HG02852 (cell line): ENCODE data around the gene CADM2.
"Not testable (repeated sequence)": the region's sequence is repeated elsewhere in the genome, so short reads cannot be mapped to it uniquely, and the experiment has no call there.

Experiments used
- ATAC-seq: cut with Tn5 transposase; IDR thresholded peaks from one replicate; pipeline ENCODE4 v1.9.1; 2021; ENCODE audit warnings: mild to moderate bottlenecking, moderate library complexity; ENCODE audit not compliant: unreplicated experiment

Gene CADM2

GRCh38 chr3:85881833-85882393 lies 923.1 kb downstream of the CADM2 start:
- ATAC-seq = no peak

DNA sequence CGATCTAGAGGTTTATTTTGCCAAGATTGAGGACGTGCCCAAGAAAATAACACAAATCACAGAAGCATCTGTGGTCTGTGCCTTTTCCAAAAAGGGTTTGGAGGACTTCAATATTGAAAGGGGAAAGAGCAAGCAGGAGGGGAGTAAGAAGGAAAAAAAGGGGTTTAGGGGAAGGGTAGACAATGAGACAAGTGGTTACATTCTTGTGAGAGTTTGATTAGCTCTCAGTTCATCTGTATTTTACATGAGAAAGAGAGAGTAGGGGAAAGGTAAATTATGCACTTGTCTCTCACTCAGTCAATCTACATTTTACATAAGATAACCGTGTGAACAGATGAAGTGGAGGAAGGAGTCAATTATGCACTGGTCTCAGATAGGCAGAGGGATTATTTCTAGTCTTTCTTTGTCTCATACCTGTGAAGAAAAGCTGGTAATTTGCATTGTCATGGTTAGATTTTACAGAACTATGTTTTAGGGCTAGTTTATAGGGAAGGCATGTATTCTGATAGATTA lies 931.3 kb downstream of the CADM2 start:
- no peak for ATAC-seq

GRCh38 chr3:85903434-85903833 lies 944.6 kb downstream of the CADM2 start:
- no peak for ATAC-seq

DNA sequence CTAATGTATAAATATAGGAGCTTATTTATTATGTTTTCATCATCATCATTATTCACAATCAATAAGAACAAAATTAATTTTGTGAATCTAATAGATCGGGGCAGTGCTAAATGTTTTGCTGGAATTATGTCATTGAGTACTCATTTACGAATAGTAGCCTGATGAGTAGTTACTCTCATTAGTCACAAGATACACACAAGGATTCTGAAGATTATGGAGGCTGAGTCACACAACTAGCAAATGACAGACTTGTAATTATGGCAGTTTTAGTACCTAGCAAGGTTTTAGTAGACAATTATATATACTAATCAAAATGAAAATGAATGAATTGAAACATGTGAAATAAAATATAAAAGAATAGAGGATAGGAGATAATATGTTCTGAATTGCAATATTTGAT lies 954.2 kb downstream of the CADM2 start:
- no peak for ATAC-seq

DNA sequence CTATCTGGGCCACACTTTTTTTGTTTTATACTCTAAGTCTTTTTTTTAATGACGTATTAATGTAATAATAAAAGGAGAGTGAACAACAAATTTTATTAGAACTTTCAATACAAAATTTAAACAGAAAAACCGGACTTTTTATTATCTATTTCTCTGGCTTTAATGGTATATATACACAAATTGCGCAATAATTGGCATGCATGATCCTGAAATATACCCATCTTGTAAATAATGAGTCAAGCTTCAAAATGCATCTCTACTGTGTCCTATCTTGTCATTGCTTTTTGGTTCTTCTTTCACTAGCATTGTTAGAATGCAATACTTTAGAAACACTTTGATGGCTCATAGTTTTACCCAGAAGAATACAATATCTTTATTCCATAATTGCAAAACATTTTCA lies 963.6 kb downstream of the CADM2 start:
- ATAC-seq = no peak

- ATAC-seq = no peak
Observed at GRCh38 chr3:85930718-85931117, 971.9 kb downstream of the CADM2 start.

GRCh38 chr3:85933326-85933725 lies 974.5 kb downstream of the CADM2 start:
- no peak for ATAC-seq

GRCh38 chr3:85935171-85935570 lies 976.4 kb downstream of the CADM2 start:
- no peak for ATAC-seq

DNA sequence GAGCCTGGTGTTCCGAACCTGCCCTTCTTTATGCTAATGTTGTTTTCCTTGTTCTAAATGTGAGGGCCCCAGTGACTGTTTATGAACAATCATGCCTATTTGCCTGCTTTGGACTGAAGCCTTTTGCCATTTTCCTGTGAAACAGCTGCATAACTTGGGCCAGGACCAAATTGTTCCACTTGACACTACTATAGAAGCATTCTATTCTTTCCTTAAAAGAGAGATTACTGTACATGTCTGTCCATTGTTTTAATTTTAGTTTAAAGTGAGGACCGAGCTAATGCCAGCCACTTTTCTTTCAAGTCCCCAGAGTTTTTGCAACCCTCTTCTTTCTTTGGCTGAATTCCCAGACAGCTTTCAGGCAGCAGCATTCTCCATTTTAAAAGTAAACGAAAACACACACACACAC lies 980.3 kb downstream of the CADM2 start:
- no peak for ATAC-seq

DNA sequence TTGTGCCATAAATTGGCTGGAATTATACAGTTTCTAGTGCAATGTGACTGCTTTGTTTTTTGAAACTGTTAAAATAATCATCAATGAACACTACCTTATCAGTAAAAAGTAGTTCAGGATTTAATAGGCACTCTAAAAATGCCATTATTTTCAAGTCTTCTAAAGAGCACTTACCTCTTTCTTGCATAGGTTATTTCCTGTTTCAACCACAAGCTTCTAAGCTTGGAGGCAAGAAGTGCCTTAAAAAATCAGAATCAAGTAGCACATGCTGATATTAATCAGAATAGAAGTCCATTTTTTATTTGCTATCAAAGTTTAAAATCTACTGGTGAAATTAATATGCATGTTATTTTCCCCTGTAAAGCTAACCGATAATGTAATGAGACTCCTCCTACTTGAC lies 991.6 kb downstream of the CADM2 start:
- no peak for ATAC-seq

- ATAC-seq = no peak
Observed at GRCh38 chr3:85960793-85961192, 1002.0 kb downstream of the CADM2 start.

DNA sequence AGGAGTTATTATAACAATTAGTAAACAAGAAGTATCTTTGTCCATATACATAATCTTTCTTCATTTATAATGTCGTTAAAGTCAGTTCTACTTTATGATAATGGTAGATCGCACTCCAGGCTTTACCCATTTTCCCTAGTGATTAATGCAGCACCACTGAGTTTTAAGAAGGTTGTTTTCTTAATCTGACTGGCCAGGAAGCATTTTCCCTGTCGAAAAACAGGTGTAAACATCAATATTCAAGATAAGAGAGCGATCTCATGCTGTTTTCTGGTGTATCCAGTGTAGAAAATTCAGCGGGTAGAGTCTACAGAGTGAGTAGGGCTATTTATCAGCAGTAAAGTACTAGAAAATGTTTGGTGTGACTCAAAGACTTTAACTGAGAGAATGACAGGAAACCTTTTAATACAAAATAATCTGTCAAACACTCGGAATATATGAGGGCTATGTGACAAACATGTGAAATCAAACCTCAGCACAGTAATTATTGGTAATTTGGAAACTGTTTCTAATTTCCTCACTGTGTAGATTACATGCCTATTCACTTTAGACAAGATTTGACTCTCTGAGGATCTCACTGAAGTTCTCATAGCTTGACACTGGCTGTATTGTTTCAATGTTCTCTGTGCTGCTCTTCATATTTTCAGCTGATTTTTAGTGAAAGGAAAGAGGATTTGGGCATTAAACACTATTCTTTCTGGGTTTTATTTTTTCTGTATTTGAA lies 1019.0 kb downstream of the CADM2 start:
- no peak for ATAC-seq

DNA sequence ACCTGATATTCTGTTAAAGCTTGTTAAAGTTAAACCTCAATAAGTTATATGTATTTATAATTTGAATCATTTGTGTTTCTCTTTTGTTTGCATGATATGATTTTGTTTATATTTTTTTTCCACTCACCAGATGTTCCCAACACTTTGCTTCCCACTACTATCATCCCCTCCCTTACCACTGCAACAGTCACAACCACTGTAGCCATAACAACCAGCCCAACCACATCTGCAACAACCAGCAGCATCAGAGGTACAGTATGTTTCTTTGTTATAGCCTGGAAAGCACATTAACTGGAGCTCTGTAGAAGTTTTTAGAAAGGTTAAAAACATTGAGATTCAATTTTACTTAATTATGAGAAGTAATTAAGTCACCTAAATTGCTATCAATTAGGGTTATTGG lies 1020.2 kb downstream of the CADM2 start:
- ATAC-seq = no peak

- not testable (repeated sequence) for ATAC-seq
Observed at GRCh38 chr3:85989581-85989980, 1030.8 kb downstream of the CADM2 start.

GRCh38 chr3:86029590-86029989 lies 1070.8 kb downstream of the CADM2 start:
- no peak for ATAC-seq

DNA sequence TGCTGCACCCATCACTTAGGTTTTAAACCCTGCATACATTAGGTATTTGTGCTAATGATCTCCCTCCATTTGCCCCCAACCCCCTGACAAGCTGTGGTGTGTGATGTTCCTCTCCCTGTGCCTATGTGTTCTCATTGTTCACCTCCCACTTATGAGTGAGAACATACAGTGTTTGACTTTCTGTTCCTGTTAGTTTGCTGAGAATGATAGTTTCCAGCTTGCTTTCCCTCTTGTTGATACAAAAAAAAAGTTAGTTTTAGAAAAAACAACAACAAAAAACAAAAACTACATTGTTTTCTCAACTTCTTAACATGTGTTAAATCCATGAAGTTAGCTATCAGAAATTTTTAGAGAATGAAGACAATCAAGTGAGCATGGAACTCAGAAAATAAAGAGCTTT lies 1079.1 kb downstream of the CADM2 start:
- ATAC-seq = no peak

GRCh38 chr3:86046436-86047136 lies 1087.8 kb downstream of the CADM2 start:
- no peak for ATAC-seq

- no peak for ATAC-seq
Observed at GRCh38 chr3:86047161-86047560, 1088.4 kb downstream of the CADM2 start.

- ATAC-seq = no peak
Observed at GRCh38 chr3:86051058-86051457, 1092.3 kb downstream of the CADM2 start.

DNA sequence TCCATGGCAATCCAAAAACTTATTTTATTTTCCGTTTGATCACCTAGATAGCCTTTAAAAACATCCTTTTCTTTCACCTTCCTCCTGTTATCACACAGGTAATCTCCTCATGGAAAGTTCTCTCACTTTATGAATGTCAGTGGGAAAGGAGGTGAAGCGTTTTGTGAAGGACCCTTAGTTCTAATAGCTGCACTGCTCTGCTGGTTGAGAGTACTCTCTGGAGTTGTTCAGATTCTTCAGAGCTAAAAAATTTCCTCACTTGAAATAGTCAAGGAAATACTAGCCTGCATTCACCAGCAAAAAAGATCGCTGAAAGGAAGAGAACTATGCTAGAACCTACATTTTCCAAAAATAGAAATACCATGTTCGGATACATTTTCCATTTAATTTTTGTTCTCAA lies 1097.2 kb downstream of the CADM2 start:
- ATAC-seq = no peak

DNA sequence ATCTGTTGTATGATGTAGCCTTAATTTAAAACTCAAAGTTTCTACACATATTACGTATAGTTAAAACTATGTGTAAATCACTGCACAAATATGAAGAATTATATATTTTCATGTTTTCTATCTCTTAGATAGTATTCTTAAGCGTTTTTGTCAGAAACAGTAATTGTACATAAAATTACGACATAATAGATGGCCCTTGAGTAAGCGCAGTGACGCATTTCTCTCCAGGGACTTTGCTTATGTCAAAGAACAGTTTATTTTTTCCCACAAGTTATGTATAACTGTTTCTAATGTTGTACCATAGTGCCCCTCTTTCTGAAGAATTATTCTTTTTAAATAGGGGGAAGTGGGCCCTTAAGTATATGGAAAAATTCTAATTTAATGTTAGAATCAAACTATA lies 1098.2 kb downstream of the CADM2 start:
- ATAC-seq = no peak

- ATAC-seq = no peak
Observed at GRCh38 chr3:86073799-86074198, 1115.0 kb downstream of the CADM2 start.
